ENCODE results near the gene CD320. TPM values are rescaled to one million over a fixed set of nuclear protein-coding genes. Genes with fewer than 3 reads are reported as not detected.

The CD320 gene
- total RNA-seq, 1 donor from 2014 or later = 44.5 TPM

DNA sequence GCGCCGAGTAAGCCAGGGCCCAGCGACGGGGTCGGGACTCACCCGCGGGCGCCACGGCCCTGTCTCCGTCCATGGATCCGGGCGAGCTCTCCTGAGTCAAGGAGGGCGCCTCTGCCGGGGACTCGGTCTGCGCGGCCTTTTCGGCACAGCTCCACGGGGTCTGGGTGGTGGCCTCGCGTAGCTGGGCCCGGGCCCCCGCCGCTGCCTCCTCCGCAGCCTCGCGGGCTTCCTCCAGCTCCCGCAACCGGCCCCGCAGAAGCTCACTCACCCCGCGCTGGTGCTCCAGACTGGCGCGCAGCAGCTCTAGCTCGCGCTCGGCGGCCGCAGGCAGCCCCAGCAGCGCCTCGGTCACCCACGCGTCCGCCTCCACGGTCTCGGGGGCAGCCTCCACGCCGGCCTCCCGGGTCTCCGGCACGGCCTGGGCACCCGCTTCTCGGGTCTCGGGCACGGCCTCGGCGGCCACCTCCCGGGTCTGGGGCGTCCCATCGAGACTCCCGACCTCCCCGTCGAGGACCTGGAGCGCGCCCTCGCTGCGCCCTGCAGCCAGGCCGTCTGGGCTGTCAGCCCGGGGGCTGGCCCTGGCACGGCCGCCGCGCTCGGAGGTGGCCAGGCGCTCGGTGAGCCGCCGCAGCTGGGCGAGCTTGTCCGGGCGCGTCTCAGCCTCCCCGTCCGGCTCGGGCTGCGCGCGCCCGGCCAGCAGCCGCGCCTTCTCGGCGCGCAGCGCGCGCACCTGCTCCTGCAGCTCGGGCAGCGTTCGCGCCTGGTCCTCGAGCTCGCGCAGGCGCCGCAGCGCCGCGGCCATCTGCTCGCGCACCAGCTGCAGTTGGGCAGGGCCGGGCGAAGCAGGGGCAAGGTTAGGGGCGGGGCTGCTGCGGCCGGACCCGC is 26.5 kb upstream of the CD320 start:
- H3K27me3 Mint-ChIP-seq (ENCODE audit: unreplicated experiment) = peaks cover 40% of the 10 kb centered on the region
- peaks cover 2% of the 10 kb centered on the region for H3K4me1 Mint-ChIP-seq (ENCODE audit: unreplicated experiment)

DNA sequence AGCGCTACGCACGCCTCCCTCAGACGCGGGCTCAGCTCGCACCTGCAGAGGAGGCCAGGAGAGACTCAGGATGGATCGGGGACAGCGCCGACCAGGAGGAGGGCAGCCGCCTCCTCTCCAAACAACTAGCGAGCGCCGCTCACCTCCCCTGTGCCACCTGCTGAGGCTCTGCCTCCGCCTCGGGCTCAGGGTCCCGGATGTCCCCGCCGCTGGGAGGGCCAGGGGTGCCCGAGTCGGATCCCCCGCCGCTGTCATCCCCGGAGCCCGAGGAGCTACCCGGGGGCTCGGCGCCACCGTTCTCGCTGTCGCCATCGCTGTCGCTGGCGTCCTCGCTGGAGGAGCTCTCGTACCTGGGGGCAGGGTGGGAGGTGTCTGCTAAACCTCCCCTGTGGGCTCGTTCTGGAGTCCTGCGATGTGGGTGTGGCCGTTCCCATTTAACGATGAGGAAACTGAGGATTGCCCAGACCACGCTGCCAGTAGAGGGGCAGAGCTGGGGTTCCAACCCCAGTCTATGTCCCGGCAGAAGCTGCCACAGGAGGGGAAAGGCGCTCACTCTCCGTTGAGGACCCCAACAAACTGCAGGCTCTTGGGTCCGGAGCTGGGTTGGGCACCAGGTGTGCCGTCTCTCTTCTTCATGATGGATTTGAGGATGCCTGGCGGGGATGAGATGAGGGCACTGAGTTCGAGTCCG is 25.8 kb upstream of the CD320 start:
- no peak overlapping the region for H3K27ac Mint-ChIP-seq (ENCODE audit: unreplicated experiment)
- H3K9me3 Mint-ChIP-seq (ENCODE audit: unreplicated experiment) = no peaks in the 10 kb centered on the region
- H3K4me3 Mint-ChIP-seq (ENCODE audit: unreplicated experiment) = no peak overlapping the region
- peaks cover 35% of the 10 kb centered on the region for H3K27me3 Mint-ChIP-seq (ENCODE audit: unreplicated experiment)
- peaks cover 2% of the 10 kb centered on the region for H3K4me1 Mint-ChIP-seq (ENCODE audit: unreplicated experiment)
- DNase-seq (ENCODE audit: extremely low spot score, unreplicated experiment) = no peak
- TF ChIP-seq, protein P1, sequence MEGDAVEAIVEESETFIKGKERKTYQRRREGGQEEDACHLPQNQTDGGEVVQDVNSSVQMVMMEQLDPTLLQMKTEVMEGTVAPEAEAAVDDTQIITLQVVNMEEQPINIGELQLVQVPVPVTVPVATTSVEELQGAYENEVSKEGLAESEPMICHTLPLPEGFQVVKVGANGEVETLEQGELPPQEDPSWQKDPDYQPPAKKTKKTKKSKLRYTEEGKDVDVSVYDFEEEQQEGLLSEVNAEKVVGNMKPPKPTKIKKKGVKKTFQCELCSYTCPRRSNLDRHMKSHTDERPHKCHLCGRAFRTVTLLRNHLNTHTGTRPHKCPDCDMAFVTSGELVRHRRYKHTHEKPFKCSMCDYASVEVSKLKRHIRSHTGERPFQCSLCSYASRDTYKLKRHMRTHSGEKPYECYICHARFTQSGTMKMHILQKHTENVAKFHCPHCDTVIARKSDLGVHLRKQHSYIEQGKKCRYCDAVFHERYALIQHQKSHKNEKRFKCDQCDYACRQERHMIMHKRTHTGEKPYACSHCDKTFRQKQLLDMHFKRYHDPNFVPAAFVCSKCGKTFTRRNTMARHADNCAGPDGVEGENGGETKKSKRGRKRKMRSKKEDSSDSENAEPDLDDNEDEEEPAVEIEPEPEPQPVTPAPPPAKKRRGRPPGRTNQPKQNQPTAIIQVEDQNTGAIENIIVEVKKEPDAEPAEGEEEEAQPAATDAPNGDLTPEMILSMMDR (IDR thresholded peaks at IDR 0.05) = no peak
- no peaks in the 10 kb centered on the region for H3K36me3 Mint-ChIP-seq (ENCODE audit: unreplicated experiment)

More for the DNA sequence above, 26.5 kb upstream of the CD320 start:
- H3K27ac Mint-ChIP-seq (ENCODE audit: unreplicated experiment) = no peak overlapping the region
- H3K9me3 Mint-ChIP-seq (ENCODE audit: unreplicated experiment) = no peaks in the 10 kb centered on the region
- no peak overlapping the region for H3K4me3 Mint-ChIP-seq (ENCODE audit: unreplicated experiment)
- DNase-seq (ENCODE audit: extremely low spot score, unreplicated experiment) = no peak
- TF ChIP-seq, protein P1 (IDR thresholded peaks at IDR 0.05) = no peak
- H3K36me3 Mint-ChIP-seq (ENCODE audit: unreplicated experiment) = no peaks in the 10 kb centered on the region

DNA sequence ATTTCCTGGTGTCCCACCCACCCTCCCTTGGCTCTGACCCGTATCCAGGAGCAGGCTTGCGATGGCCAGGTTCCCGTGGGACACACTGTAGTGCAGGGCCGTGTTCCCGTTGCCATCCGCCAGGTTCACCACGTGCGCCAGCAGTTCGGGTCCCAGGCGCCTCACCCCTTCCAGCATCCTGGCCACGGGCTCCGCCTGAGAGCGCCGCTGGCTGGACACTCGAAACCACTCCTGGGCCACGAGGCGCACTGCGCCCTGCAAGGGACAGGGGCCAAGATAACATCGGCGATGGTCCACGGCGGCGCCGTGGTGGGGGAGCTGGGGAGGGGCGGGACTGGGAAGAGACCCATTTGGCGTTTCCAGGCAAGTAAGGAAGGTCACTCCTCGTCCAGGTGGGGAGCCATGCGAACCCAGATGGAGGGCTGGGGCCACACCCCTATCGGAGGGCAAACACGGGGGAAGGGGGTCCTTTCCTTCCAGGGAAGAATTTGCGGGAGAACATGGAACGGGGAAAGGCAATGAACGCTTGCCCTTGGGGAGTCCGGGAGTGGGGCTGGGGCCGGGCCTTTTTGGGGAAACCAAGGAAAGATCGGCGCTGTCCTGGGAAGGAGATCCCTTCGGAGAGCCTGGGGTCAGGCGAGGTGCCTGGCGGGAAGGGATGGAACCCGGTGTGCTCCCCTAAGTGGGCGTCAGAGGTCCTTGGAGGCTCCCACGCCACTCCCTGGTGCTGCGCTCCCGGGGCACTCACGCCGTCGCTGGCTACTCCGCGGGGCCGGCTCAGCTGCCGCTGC is 25.0 kb upstream of the CD320 start:
- Mint-ChIP-seq H3K9me3 (ENCODE audit: unreplicated experiment) (no peaks in the 10 kb centered on the region), H3K4me3 (ENCODE audit: unreplicated experiment) (peak overlapping the region; percentile 56), H3K36me3 (ENCODE audit: unreplicated experiment) (no peaks in the 10 kb centered on the region), H3K27ac (ENCODE audit: unreplicated experiment) (no peak overlapping the region), H3K27me3 (ENCODE audit: unreplicated experiment) (peaks cover 32% of the 10 kb centered on the region), H3K4me1 (ENCODE audit: unreplicated experiment) (peaks cover 2% of the 10 kb centered on the region)
- TF ChIP-seq, protein P1 (IDR thresholded peaks at IDR 0.05) = no peak
- no peak for DNase-seq (ENCODE audit: extremely low spot score, unreplicated experiment)

DNA sequence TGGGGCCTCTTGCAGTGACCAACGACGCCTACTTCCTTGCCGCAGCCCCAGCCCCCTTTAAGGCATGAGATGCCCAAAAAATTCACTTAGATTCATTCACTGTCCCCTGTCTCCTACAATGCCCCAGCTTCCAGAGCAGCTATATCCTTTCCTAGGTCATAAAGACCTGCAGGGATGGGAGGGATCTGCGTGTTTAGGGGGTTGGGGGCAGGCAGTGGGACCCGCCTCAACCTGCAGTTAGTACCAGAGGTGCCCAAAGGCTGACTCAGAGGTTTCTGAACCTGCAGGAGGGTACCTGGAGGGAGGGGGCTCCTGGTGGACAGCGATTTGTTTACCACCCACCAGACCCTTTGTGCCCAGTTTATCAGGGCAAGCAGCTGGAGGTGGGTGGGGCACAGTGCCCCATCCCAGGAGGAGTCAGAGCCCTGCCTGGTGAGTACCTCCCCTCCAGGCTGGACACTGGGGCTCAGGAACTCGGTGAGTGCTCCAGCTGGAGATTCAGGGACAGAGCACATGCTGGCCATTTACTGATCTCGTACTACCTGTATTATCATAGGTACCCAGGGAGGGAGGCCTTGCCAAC is 23.2 kb upstream of the CD320 start:
- peaks cover 24% of the 10 kb centered on the region for H3K27me3 Mint-ChIP-seq (ENCODE audit: unreplicated experiment)
- no peak overlapping the region for H3K4me3 Mint-ChIP-seq (ENCODE audit: unreplicated experiment)
- no peak overlapping the region for H3K27ac Mint-ChIP-seq (ENCODE audit: unreplicated experiment)
- DNase-seq (ENCODE audit: extremely low spot score, unreplicated experiment) = no peak
- TF ChIP-seq, protein P1 (IDR thresholded peaks at IDR 0.05) = no peak
- H3K36me3 Mint-ChIP-seq (ENCODE audit: unreplicated experiment) = no peaks in the 10 kb centered on the region
- H3K4me1 Mint-ChIP-seq (ENCODE audit: unreplicated experiment) = peaks cover 2% of the 10 kb centered on the region
- no peaks in the 10 kb centered on the region for H3K9me3 Mint-ChIP-seq (ENCODE audit: unreplicated experiment)

Data from osteocyte (in vitro differentiated cells).